Fibroblast of lung (primary cell): ENCODE results near the gene IKZF2.

Source experiments
- CTCF ChIP-seq, 2 donors: IDR thresholded peaks in 1 of 2; conservative IDR thresholded peaks in 1 of 2; 1 replicate in 1 of 2; 2 replicates in 1 of 2; pipeline ENCODE4 v1.5.1; 2011 to 2012; ENCODE audit warnings: low read length in 2 of 2, control low read depth in 1 of 2, inconsistent platforms in 1 of 2, low read depth in 1 of 2, mild to moderate bottlenecking in 1 of 2
- EZH2 ChIP-seq: IDR thresholded peaks from 2 replicates; pipeline ENCODE4 v1.5.1; 2012; ENCODE audit warnings: low read length, control low read depth, mild to moderate bottlenecking; ENCODE audit errors: missing control alignments

DNA sequence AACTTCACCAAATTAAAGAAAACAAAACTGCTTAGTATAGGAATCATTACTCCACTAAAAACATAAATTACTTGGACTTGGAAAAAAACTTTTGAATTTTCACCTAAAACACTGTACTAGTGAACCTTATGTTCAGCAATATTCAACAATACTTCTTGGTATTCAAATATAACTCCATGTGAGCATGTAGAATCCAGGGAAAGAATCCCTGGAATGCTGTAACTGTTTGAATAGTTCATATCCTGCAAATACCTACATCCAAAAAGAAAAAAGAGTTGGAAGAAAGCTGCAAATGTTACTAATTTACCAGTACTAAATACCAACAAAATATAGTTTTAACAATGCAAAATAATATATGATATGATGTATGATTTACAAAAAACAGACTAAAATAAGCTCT is 65.4 kb downstream of the IKZF2 start:
- TF ChIP-seq CTCF (conservative IDR thresholded peaks at IDR 0.05 in 1 of 2, IDR thresholded peaks at IDR 0.05 in 1 of 2; ENCODE audit: low read depth in 1 of 2, low read length in 2 of 2) (no peak), EZH2 (no peak)
